Measurements from ENCODE around the gene HSD17B12.

HSD17B12 gene

GRCh38 chr11:43833657-43834073 lies 153.1 kb downstream of the HSD17B12 start:
- H3K4me1 ChIP-seq (ENCODE audit: control insufficient read depth in 5 of 5, insufficient read depth in 5 of 5, low read length in 5 of 5): peaks cover 0 to 17% (median 14%) of the 10 kb centered on the region in 5 donors
- H3K27ac ChIP-seq (ENCODE audit: low read depth, low read length): peak overlapping the region; percentile 33
- H3K9ac ChIP-seq (ENCODE audit: low read length in 5 of 5): peak overlapping the region in 1 of 5 donors; percentile 9

GRCh38 chr11:43834286-43834685 lies 153.7 kb downstream of the HSD17B12 start:
- Histone ChIP-seq H3K27me3 (ENCODE audit: control insufficient read depth in 5 of 5, insufficient read depth in 4 of 5, low read length in 5 of 5) (no peaks in the 10 kb centered on the region), H3K4me3 (ENCODE audit: low read depth in 1 of 5, low read length in 5 of 5) (no peak overlapping the region), H3K36me3 (ENCODE audit: control insufficient read depth in 5 of 5, insufficient read depth in 5 of 5, low read length in 5 of 5) (peaks cover 5 to 11% (median 8%) of the 10 kb centered on the region in 5 donors), H3K9me3 (ENCODE audit: control insufficient read depth in 5 of 5, low read length in 5 of 5) (no peaks in the 10 kb centered on the region), H3K4me1 (ENCODE audit: control insufficient read depth in 5 of 5, insufficient read depth in 5 of 5, low read length in 5 of 5) (peaks cover 0 to 17% (median 14%) of the 10 kb centered on the region in 5 donors), H3K9ac (ENCODE audit: low read length in 5 of 5) (peak overlapping the region in 2 of 5 donors; percentile 2 to 16), H3K27ac (ENCODE audit: low read depth, low read length) (peak overlapping the region; percentile 15)

More at GRCh38 chr11:43833657-43834073, 153.1 kb downstream of the HSD17B12 start:
- no peaks in the 10 kb centered on the region for H3K9me3 ChIP-seq (ENCODE audit: control insufficient read depth in 5 of 5, low read length in 5 of 5)
- H3K27me3 ChIP-seq (ENCODE audit: control insufficient read depth in 5 of 5, insufficient read depth in 4 of 5, low read length in 5 of 5): no peaks in the 10 kb centered on the region
- no peak overlapping the region for H3K4me3 ChIP-seq (ENCODE audit: low read depth in 1 of 5, low read length in 5 of 5)
- peaks cover 0 to 7% (median 5%) of the 10 kb centered on the region in 5 donors for H3K36me3 ChIP-seq (ENCODE audit: control insufficient read depth in 5 of 5, insufficient read depth in 5 of 5, low read length in 5 of 5)

- Histone ChIP-seq H3K36me3 (ENCODE audit: control insufficient read depth in 5 of 5, insufficient read depth in 5 of 5, low read length in 5 of 5) (peaks cover 6 to 11% (median 11%) of the 10 kb centered on the region in 5 donors), H3K9ac (ENCODE audit: low read length in 5 of 5) (no peak overlapping the region), H3K27me3 (ENCODE audit: control insufficient read depth in 5 of 5, insufficient read depth in 4 of 5, low read length in 5 of 5) (no peaks in the 10 kb centered on the region), H3K4me3 (ENCODE audit: low read depth in 1 of 5, low read length in 5 of 5) (no peak overlapping the region), H3K27ac (ENCODE audit: low read depth, low read length) (no peak overlapping the region), H3K4me1 (ENCODE audit: control insufficient read depth in 5 of 5, insufficient read depth in 5 of 5, low read length in 5 of 5) (peaks cover 0 to 17% (median 14%) of the 10 kb centered on the region in 5 donors), H3K9me3 (ENCODE audit: control insufficient read depth in 5 of 5, low read length in 5 of 5) (no peaks in the 10 kb centered on the region)
These were observed 154.6 kb downstream of the HSD17B12 start for GRCh38 chr11:43835104-43835503.

- no peak overlapping the region for H3K9ac ChIP-seq (ENCODE audit: low read length in 5 of 5)
- H3K27me3 ChIP-seq (ENCODE audit: control insufficient read depth in 5 of 5, insufficient read depth in 4 of 5, low read length in 5 of 5): no peaks in the 10 kb centered on the region
- H3K27ac ChIP-seq (ENCODE audit: low read depth, low read length): no peak overlapping the region
- H3K4me1 ChIP-seq (ENCODE audit: control insufficient read depth in 5 of 5, insufficient read depth in 5 of 5, low read length in 5 of 5): peaks cover 0 to 17% (median 14%) of the 10 kb centered on the region in 5 donors
- H3K9me3 ChIP-seq (ENCODE audit: control insufficient read depth in 5 of 5, low read length in 5 of 5): no peaks in the 10 kb centered on the region
- H3K36me3 ChIP-seq (ENCODE audit: control insufficient read depth in 5 of 5, insufficient read depth in 5 of 5, low read length in 5 of 5): peaks cover 3 to 28% (median 14%) of the 10 kb centered on the region in 5 donors
- no peak overlapping the region for H3K4me3 ChIP-seq (ENCODE audit: low read depth in 1 of 5, low read length in 5 of 5)
These were observed 157.3 kb downstream of the HSD17B12 start for GRCh38 chr11:43837879-43838278.

GRCh38 chr11:43842021-43842420 lies 161.5 kb downstream of the HSD17B12 start:
- peaks cover 0 to 3% (median 0%) of the 10 kb centered on the region in 5 donors for H3K4me1 ChIP-seq (ENCODE audit: control insufficient read depth in 5 of 5, insufficient read depth in 5 of 5, low read length in 5 of 5)
- H3K9ac ChIP-seq (ENCODE audit: low read length in 5 of 5): no peak overlapping the region
- no peak overlapping the region for H3K27ac ChIP-seq (ENCODE audit: low read depth, low read length)
- no peak overlapping the region for H3K4me3 ChIP-seq (ENCODE audit: low read depth in 1 of 5, low read length in 5 of 5)
- H3K36me3 ChIP-seq (ENCODE audit: control insufficient read depth in 5 of 5, insufficient read depth in 5 of 5, low read length in 5 of 5): peaks cover 3 to 28% (median 20%) of the 10 kb centered on the region in 5 donors
- no peaks in the 10 kb centered on the region for H3K9me3 ChIP-seq (ENCODE audit: control insufficient read depth in 5 of 5, low read length in 5 of 5)
- H3K27me3 ChIP-seq (ENCODE audit: control insufficient read depth in 5 of 5, insufficient read depth in 4 of 5, low read length in 5 of 5): no peaks in the 10 kb centered on the region

GRCh38 chr11:43845816-43846215 lies 165.3 kb downstream of the HSD17B12 start:
- Histone ChIP-seq H3K36me3 (ENCODE audit: control insufficient read depth in 5 of 5, insufficient read depth in 5 of 5, low read length in 5 of 5) (peaks cover 0 to 18% (median 10%) of the 10 kb centered on the region in 5 donors), H3K9ac (ENCODE audit: low read length in 5 of 5) (no peak overlapping the region), H3K4me1 (ENCODE audit: control insufficient read depth in 5 of 5, insufficient read depth in 5 of 5, low read length in 5 of 5) (peaks cover 0 to 3% (median 0%) of the 10 kb centered on the region in 5 donors), H3K9me3 (ENCODE audit: control insufficient read depth in 5 of 5, low read length in 5 of 5) (no peaks in the 10 kb centered on the region), H3K27me3 (ENCODE audit: control insufficient read depth in 5 of 5, insufficient read depth in 4 of 5, low read length in 5 of 5) (no peaks in the 10 kb centered on the region), H3K27ac (ENCODE audit: low read depth, low read length) (no peak overlapping the region), H3K4me3 (ENCODE audit: low read depth in 1 of 5, low read length in 5 of 5) (no peak overlapping the region)

GRCh38 chr11:43852057-43852636 lies 171.6 kb downstream of the HSD17B12 start:
- no peak overlapping the region for H3K4me3 ChIP-seq (ENCODE audit: low read depth in 1 of 5, low read length in 5 of 5)
- no peaks in the 10 kb centered on the region for H3K27me3 ChIP-seq (ENCODE audit: control insufficient read depth in 5 of 5, insufficient read depth in 4 of 5, low read length in 5 of 5)
- H3K9me3 ChIP-seq (ENCODE audit: control insufficient read depth in 5 of 5, low read length in 5 of 5): no peaks in the 10 kb centered on the region
- H3K9ac ChIP-seq (ENCODE audit: low read length in 5 of 5): no peak overlapping the region
- H3K27ac ChIP-seq (ENCODE audit: low read depth, low read length): no peak overlapping the region
- peaks cover 0 to 6% (median 0%) of the 10 kb centered on the region in 5 donors for H3K4me1 ChIP-seq (ENCODE audit: control insufficient read depth in 5 of 5, insufficient read depth in 5 of 5, low read length in 5 of 5)
- peaks cover 2 to 15% (median 9%) of the 10 kb centered on the region in 5 donors for H3K36me3 ChIP-seq (ENCODE audit: control insufficient read depth in 5 of 5, insufficient read depth in 5 of 5, low read length in 5 of 5)

- Histone ChIP-seq H3K9me3 (ENCODE audit: control insufficient read depth in 5 of 5, low read length in 5 of 5) (no peaks in the 10 kb centered on the region), H3K27ac (ENCODE audit: low read depth, low read length) (no peak overlapping the region), H3K27me3 (ENCODE audit: control insufficient read depth in 5 of 5, insufficient read depth in 4 of 5, low read length in 5 of 5) (no peaks in the 10 kb centered on the region), H3K36me3 (ENCODE audit: control insufficient read depth in 5 of 5, insufficient read depth in 5 of 5, low read length in 5 of 5) (peaks cover 2 to 15% (median 9%) of the 10 kb centered on the region in 5 donors), H3K4me3 (ENCODE audit: low read depth in 1 of 5, low read length in 5 of 5) (no peak overlapping the region), H3K9ac (ENCODE audit: low read length in 5 of 5) (no peak overlapping the region), H3K4me1 (ENCODE audit: control insufficient read depth in 5 of 5, insufficient read depth in 5 of 5, low read length in 5 of 5) (peaks cover 0 to 7% (median 0%) of the 10 kb centered on the region in 5 donors)
These were observed 173.2 kb downstream of the HSD17B12 start for GRCh38 chr11:43853781-43854180.

GRCh38 chr11:43856993-43857392 lies 176.5 kb downstream of the HSD17B12 start:
- Histone ChIP-seq H3K36me3 (ENCODE audit: control insufficient read depth in 5 of 5, insufficient read depth in 5 of 5, low read length in 5 of 5) (peaks cover 2 to 15% (median 9%) of the 10 kb centered on the region in 5 donors), H3K9ac (ENCODE audit: low read length in 5 of 5) (peak overlapping the region in 1 of 5 donors; percentile 13), H3K9me3 (ENCODE audit: control insufficient read depth in 5 of 5, low read length in 5 of 5) (peaks cover 0 to 8% (median 4%) of the 10 kb centered on the region in 5 donors), H3K4me1 (ENCODE audit: control insufficient read depth in 5 of 5, insufficient read depth in 5 of 5, low read length in 5 of 5) (peaks cover 0 to 7% (median 0%) of the 10 kb centered on the region in 5 donors), H3K4me3 (ENCODE audit: low read depth in 1 of 5, low read length in 5 of 5) (no peak overlapping the region), H3K27ac (ENCODE audit: low read depth, low read length) (no peak overlapping the region), H3K27me3 (ENCODE audit: control insufficient read depth in 5 of 5, insufficient read depth in 4 of 5, low read length in 5 of 5) (no peaks in the 10 kb centered on the region)

GRCh38 chr11:43861141-43861540 lies 180.6 kb downstream of the HSD17B12 start:
- H3K27me3 ChIP-seq (ENCODE audit: control insufficient read depth in 5 of 5, insufficient read depth in 4 of 5, low read length in 5 of 5): no peaks in the 10 kb centered on the region
- H3K4me3 ChIP-seq (ENCODE audit: low read depth in 1 of 5, low read length in 5 of 5): no peak overlapping the region
- H3K27ac ChIP-seq (ENCODE audit: low read depth, low read length): no peak overlapping the region
- H3K9ac ChIP-seq (ENCODE audit: low read length in 5 of 5): no peak overlapping the region
- H3K36me3 ChIP-seq (ENCODE audit: control insufficient read depth in 5 of 5, insufficient read depth in 5 of 5, low read length in 5 of 5): peaks cover 0 to under 1% (median 0%) of the 10 kb centered on the region in 5 donors
- H3K9me3 ChIP-seq (ENCODE audit: control insufficient read depth in 5 of 5, low read length in 5 of 5): peaks cover 0 to 8% (median 4%) of the 10 kb centered on the region in 5 donors
- peaks cover 0 to 7% (median 0%) of the 10 kb centered on the region in 5 donors for H3K4me1 ChIP-seq (ENCODE audit: control insufficient read depth in 5 of 5, insufficient read depth in 5 of 5, low read length in 5 of 5)
